ENCODE results near the gene CDK6. TPM values are rescaled to one million over a fixed set of nuclear protein-coding genes. Genes with fewer than 3 reads are reported as not detected.
A peak's percentile ranks its signal among the peaks of the same experiment; 100 is the strongest.

CDK6 gene
- polyA plus RNA-seq, 1 experiment, result 29.2 TPM

GRCh38 chr7:92729172-92729571 lies 107.2 kb downstream of the CDK6 start:
- POLR2A ChIA-PET, result no interaction called here
- Histone ChIP-seq H3K27me3 (ENCODE audit: control insufficient read depth, insufficient read depth, low read length) (no peaks in the 10 kb centered on the region), H3K36me3 (ENCODE audit: control insufficient read depth, insufficient read depth, low read length) (peaks cover under 1% of the 10 kb centered on the region), H3K4me3 (ENCODE audit: low read depth, low read length) (no peak overlapping the region)
- CTCF ChIA-PET, result no interaction called here
- no peak for DNase-seq (ENCODE audit: low read depth)
- TF ChIP-seq CTCF (IDR thresholded peaks at IDR 0.05; ENCODE audit: insufficient read depth, low read depth, low read length), result no peak

GRCh38 chr7:92727755-92728154 lies 108.6 kb downstream of the CDK6 start:
- POLR2A ChIA-PET, result no interaction called here
- Histone ChIP-seq H3K36me3 (ENCODE audit: control insufficient read depth, insufficient read depth, low read length) (peaks cover 3% of the 10 kb centered on the region), H3K4me3 (ENCODE audit: low read depth, low read length) (no peak overlapping the region), H3K27me3 (ENCODE audit: control insufficient read depth, insufficient read depth, low read length) (no peaks in the 10 kb centered on the region)
- CTCF ChIA-PET, result interaction anchor here (1.3 to 1.4 kb wide), 2 partner anchors 8 to 105 kb away, joined by 4 to 6 read pairs; no protein-coding TSS in a partner anchor
- DNase-seq (ENCODE audit: low read depth), result no peak
- no peak for TF ChIP-seq CTCF (IDR thresholded peaks at IDR 0.05; ENCODE audit: insufficient read depth, low read depth, low read length)

GRCh38 chr7:92725161-92725925 lies 111.0 kb downstream of the CDK6 start:
- CTCF ChIA-PET, result interaction anchor here (1.3 kb wide), 1 partner anchor 108 kb away, joined by 3 read pairs; no protein-coding TSS in a partner anchor
- Histone ChIP-seq H3K4me3 (ENCODE audit: low read depth, low read length) (no peak overlapping the region; the same call in 1 of the 2 replicates), H3K27me3 (ENCODE audit: control insufficient read depth, insufficient read depth, low read length) (no peaks in the 10 kb centered on the region), H3K36me3 (ENCODE audit: control insufficient read depth, insufficient read depth, low read length) (peaks cover 3% of the 10 kb centered on the region)
- no peak for TF ChIP-seq CTCF (IDR thresholded peaks at IDR 0.05; ENCODE audit: insufficient read depth, low read depth, low read length)
- POLR2A ChIA-PET, result interaction anchor here (0.7 kb wide), 1 partner anchor 40 kb away, joined by 3 read pairs; no protein-coding TSS in a partner anchor
- peak; percentile 56 for DNase-seq (ENCODE audit: low read depth)

GRCh38 chr7:92723943-92724342 lies 112.4 kb downstream of the CDK6 start:
- no peak for DNase-seq (ENCODE audit: low read depth)
- POLR2A ChIA-PET, result no interaction called here
- H3K36me3 ChIP-seq (ENCODE audit: control insufficient read depth, insufficient read depth, low read length), result peaks cover 3% of the 10 kb centered on the region
- CTCF ChIA-PET, result interaction anchor here (0.7 kb wide), 1 partner anchor 17 kb away, joined by 3 read pairs; no protein-coding TSS in a partner anchor
- TF ChIP-seq CTCF (IDR thresholded peaks at IDR 0.05; ENCODE audit: insufficient read depth, low read depth, low read length), result no peak
- H3K27me3 ChIP-seq (ENCODE audit: control insufficient read depth, insufficient read depth, low read length), result no peaks in the 10 kb centered on the region
- no peak overlapping the region for H3K4me3 ChIP-seq (ENCODE audit: low read depth, low read length)

- Histone ChIP-seq H3K27me3 (ENCODE audit: control insufficient read depth, insufficient read depth, low read length) (no peaks in the 10 kb centered on the region), H3K36me3 (ENCODE audit: control insufficient read depth, insufficient read depth, low read length) (peaks cover 3% of the 10 kb centered on the region), H3K4me3 (ENCODE audit: low read depth, low read length) (no peak overlapping the region)
- POLR2A ChIA-PET, result no interaction called here
- TF ChIP-seq CTCF (IDR thresholded peaks at IDR 0.05; ENCODE audit: insufficient read depth, low read depth, low read length), result no peak
- CTCF ChIA-PET, result no interaction called here
- no peak for DNase-seq (ENCODE audit: low read depth)
Observed at GRCh38 chr7:92723205-92723604, 113.2 kb downstream of the CDK6 start.

Measured in BJ (cell line).